H1 (cell line): Measurements from ENCODE around the gene ZBED1. TPM values are rescaled to one million over a fixed set of nuclear protein-coding genes. Genes with fewer than 3 reads are reported as not detected.
A peak's percentile ranks its signal among the peaks of the same experiment; 100 is the strongest.

Experiments
- CTCF ChIA-PET: fragments of 300-600 bp; sonication (Branson Sonifier 250); formaldehyde crosslinking; loops from one replicate; lab custom pipeline; 2021; ENCODE audit not compliant: partially characterized antibody; lab: Charles Lee
- POLR2A ChIA-PET: fragments of 300-600 bp; sonication (Branson Sonifier 250); formaldehyde crosslinking; loops from one replicate; lab custom pipeline; 2021; ENCODE audit warnings: inconsistent platforms; ENCODE audit not compliant: partially characterized antibody; lab: Charles Lee
- DNase-seq, 2 experiments: peaks; one replicate each; pipeline versions ENCODE4 v3.0.0 to v3.0.0-alpha.2; 2010 to 2022; ENCODE audit warnings: low spot score in 2 of 2, low read depth in 1 of 2, mixed read lengths in 1 of 2
- FAIRE-seq: peaks from 2 replicates; lab custom pipeline; 2011; peaks lifted over from hg19 to GRCh38; lab: Jason Lieb, UNC
- H2AFZ ChIP-seq: 2 replicates; pipeline ENCODE4 v1.8.1; 2012; ENCODE audit warnings: low read length, inconsistent platforms
- H2AK5ac ChIP-seq: 2 replicates; pipeline ENCODE4 v1.6.1; 2013; ENCODE audit warnings: low read depth, low read length
- H2BK120ac ChIP-seq: replicated peaks from 2 replicates; pipeline ENCODE3; 2013; ENCODE audit warnings: low read depth, low read length, inconsistent platforms
- H2BK12ac ChIP-seq: 2 replicates; pipeline ENCODE4 v1.6.1; 2013; ENCODE audit warnings: low read depth, low read length
- H2BK15ac ChIP-seq: 2 replicates; pipeline ENCODE4 v1.6.1; 2013; ENCODE audit warnings: low read length
- H2BK20ac ChIP-seq: 2 replicates; pipeline ENCODE4 v1.6.1; 2013; ENCODE audit warnings: low read length
- H2BK5ac ChIP-seq: 2 replicates; pipeline ENCODE4 v1.6.1; 2013; ENCODE audit warnings: low read depth, low read length
- H3K14ac ChIP-seq: 2 replicates; pipeline ENCODE4 v1.6.1; 2013; ENCODE audit warnings: inconsistent platforms; ENCODE audit not compliant: insufficient read length
- H3K18ac ChIP-seq: 2 replicates; pipeline ENCODE4 v1.6.1; 2013; ENCODE audit warnings: low read length; ENCODE audit errors: extremely low read depth
- H3K23ac ChIP-seq: 2 replicates; pipeline ENCODE4 v1.6.1; 2013; ENCODE audit warnings: inconsistent platforms; ENCODE audit not compliant: insufficient read length
- H3K23me2 ChIP-seq: 2 replicates; pipeline ENCODE4 v1.6.1; 2013; ENCODE audit warnings: low read depth, low read length
- H3K27ac ChIP-seq: 2 replicates; pipeline ENCODE4 v1.6.1; 2011; ENCODE audit warnings: low read depth, low read length, inconsistent platforms
- H3K27me3 ChIP-seq, 4 experiments: replicated peaks in 1 of 4; 1 replicate in 1 of 4; 2 replicates in 3 of 4; pipeline versions ENCODE4 v1.6.1 to v1.8.1; 2011 to 2013; ENCODE audit warnings: low read length in 3 of 4, mild to moderate bottlenecking in 3 of 4, inconsistent platforms in 2 of 4, mixed read lengths in 2 of 4, moderate library complexity in 1 of 4; ENCODE audit not compliant: control insufficient read depth in 3 of 4, insufficient read depth in 3 of 4; ENCODE audit errors: extremely low read depth in 1 of 4
- H3K36me3 ChIP-seq, 4 experiments: 2 replicates each; pipeline versions ENCODE4 v1.6.1 to v1.8.1; 2011 to 2013; ENCODE audit warnings: mild to moderate bottlenecking in 4 of 4, low read length in 3 of 4, moderate library complexity in 2 of 4, control low read depth in 1 of 4, inconsistent platforms in 1 of 4; ENCODE audit not compliant: insufficient read depth in 4 of 4, control insufficient read depth in 2 of 4
- H3K4ac ChIP-seq: replicated peaks from 2 replicates; pipeline ENCODE3; 2013; ENCODE audit warnings: low read length, low read depth, mixed read lengths, inconsistent platforms; ENCODE audit not compliant: insufficient read length
- H3K4me1 ChIP-seq, 4 experiments: replicated peaks in 1 of 4; 1 replicate in 1 of 4; 2 replicates in 3 of 4; pipeline versions ENCODE4 v1.6.1 to v1.8.1; 2011 to 2013; ENCODE audit warnings: low read length in 3 of 4, inconsistent platforms in 2 of 4, mixed read lengths in 1 of 4; ENCODE audit not compliant: insufficient read depth in 4 of 4, control insufficient read depth in 3 of 4
- H3K4me2 ChIP-seq, 2 experiments: 2 replicates each; pipeline versions ENCODE4 v1.6.1 to v1.8.1; 2011 to 2013; ENCODE audit warnings: low read depth in 2 of 2, low read length in 2 of 2, control low read depth in 1 of 2, inconsistent platforms in 1 of 2, mild to moderate bottlenecking in 1 of 2; ENCODE audit not compliant: insufficient read depth in 1 of 2
- H3K4me3 ChIP-seq, 4 experiments: fragments of 200-600, 300-600 bp in 1 of 4; sonication (generic), shearing (Covaris generic), sonication (Bioruptor Twin) in 1 of 4; 2 replicates each; pipeline versions ENCODE4 v1.5.1 to v1.8.1; 2011 to 2016; ENCODE audit warnings: low read length in 4 of 4, low read depth in 3 of 4, control low read depth in 2 of 4, inconsistent platforms in 2 of 4, mild to moderate bottlenecking in 2 of 4, mixed read lengths in 1 of 4, moderate library complexity in 1 of 4; ENCODE audit not compliant: insufficient read depth in 2 of 4; ENCODE audit errors: extremely low read depth in 1 of 4
- H3K56ac ChIP-seq: replicated peaks from 2 replicates; pipeline ENCODE3; 2013; ENCODE audit warnings: low read depth, mild to moderate bottlenecking, mixed read lengths, low read length, inconsistent platforms; ENCODE audit not compliant: insufficient read length
- H3K79me1 ChIP-seq: 2 replicates; pipeline ENCODE4 v1.6.1; 2013; ENCODE audit warnings: low read depth, low read length, control low read depth
- H3K79me2 ChIP-seq, 2 experiments: 2 replicates each; pipeline versions ENCODE4 v1.6.1 to v1.8.1; 2012 to 2013; ENCODE audit warnings: low read length in 2 of 2, mild to moderate bottlenecking in 2 of 2, inconsistent platforms in 1 of 2; ENCODE audit not compliant: insufficient read depth in 2 of 2, control insufficient read depth in 1 of 2
- H3K9ac ChIP-seq, 4 experiments: replicated peaks in 1 of 4; 1 replicate in 1 of 4; 2 replicates in 3 of 4; pipeline versions ENCODE4 v1.6.1 to v1.8.1; 2011 to 2013; ENCODE audit warnings: low read depth in 3 of 4, low read length in 3 of 4, control low read depth in 2 of 4, mild to moderate bottlenecking in 2 of 4, moderate library complexity in 2 of 4, inconsistent platforms in 1 of 4; ENCODE audit errors: extremely low read depth in 1 of 4
- H3K9me3 ChIP-seq, 2 experiments: 2 replicates each; pipeline versions ENCODE4 v1.6.1 to v1.8.1; 2012 to 2013; ENCODE audit warnings: mild to moderate bottlenecking in 2 of 2, moderate library complexity in 2 of 2, control low read depth in 1 of 2, inconsistent platforms in 1 of 2, low read depth in 1 of 2, low read length in 1 of 2, mixed read lengths in 1 of 2; ENCODE audit not compliant: insufficient read depth in 2 of 2
- H4K20me1 ChIP-seq, 2 experiments: replicated peaks in 1 of 2; 2 replicates each; pipeline versions ENCODE3 to v1.8.1; 2011 to 2013; ENCODE audit warnings: inconsistent platforms in 2 of 2, low read length in 2 of 2, mild to moderate bottlenecking in 1 of 2; ENCODE audit not compliant: insufficient read depth in 2 of 2, control insufficient read depth in 1 of 2
- H4K5ac ChIP-seq: 2 replicates; pipeline ENCODE4 v1.6.1; 2013; ENCODE audit warnings: low read length, low read depth, mixed read lengths, inconsistent platforms; ENCODE audit not compliant: insufficient read length
- H4K8ac ChIP-seq: 2 replicates; pipeline ENCODE4 v1.8.0; 2013; ENCODE audit warnings: mild to moderate bottlenecking, moderate library complexity, low read length, inconsistent platforms; ENCODE audit not compliant: insufficient read depth; ENCODE audit errors: extremely low read depth
- H4K91ac ChIP-seq: replicated peaks from 2 replicates; pipeline ENCODE3; 2013; ENCODE audit warnings: low read length, mixed read lengths, inconsistent platforms; ENCODE audit not compliant: insufficient read length
- EGR1 ChIP-seq: IDR thresholded peaks from 2 replicates; pipeline ENCODE4 v1.6.1; 2011; ENCODE audit warnings: low read depth, low read length, borderline replicate concordance
- EZH2 ChIP-seq: fragments of 200-600 bp; sonication (generic); IDR thresholded peaks from 2 replicates; pipeline ENCODE4 v1.7.1; 2012; ENCODE audit warnings: low read depth, mild to moderate bottlenecking, moderate library complexity, low read length, inconsistent platforms; ENCODE audit not compliant: severe bottlenecking
- FOSL1 ChIP-seq: IDR thresholded peaks from 2 replicates; pipeline ENCODE4 v1.6.1; 2011; ENCODE audit warnings: mild to moderate bottlenecking, low read depth, low read length, moderate library complexity; ENCODE audit not compliant: insufficient read depth
- HDAC6 ChIP-seq: IDR thresholded peaks from one replicate; pipeline ENCODE4 v1.7.1; 2012; ENCODE audit warnings: low read depth, mild to moderate bottlenecking, inconsistent platforms, low read length, moderate library complexity
- KDM4A ChIP-seq: IDR thresholded peaks from one replicate; pipeline ENCODE4 v1.7.1; 2012; ENCODE audit warnings: low read depth, mild to moderate bottlenecking, moderate library complexity, low read length, inconsistent platforms; ENCODE audit not compliant: severe bottlenecking
- RBBP5 ChIP-seq: IDR thresholded peaks from 2 replicates; pipeline ENCODE4 v1.7.1; 2012; ENCODE audit warnings: low read depth, mild to moderate bottlenecking, inconsistent platforms, low read length, moderate library complexity, borderline replicate concordance
- SIX5 ChIP-seq: IDR thresholded peaks from 2 replicates; pipeline ENCODE4 v1.6.1; 2011; ENCODE audit warnings: mild to moderate bottlenecking, low read depth, low read length
- SUZ12 ChIP-seq: fragments of 200-600 bp; sonication (generic); IDR thresholded peaks from 2 replicates; pipeline ENCODE4 v1.6.1; 2012; ENCODE audit warnings: mild to moderate bottlenecking, inconsistent platforms, low read length, moderate library complexity, mixed read lengths
- TBP ChIP-seq: IDR thresholded peaks from 2 replicates; pipeline ENCODE4 v1.6.1; 2011; ENCODE audit warnings: low read depth, low read length, improper control_type of control experiment
- whole genome bisulfite sequencing, 2 experiments: shearing (Covaris generic) in 1 of 2; methylation state at CpG; one replicate each; pipeline versions ENCODE4 v1.1.6 to v1.1.7; 2013 to 2015; ENCODE audit warnings: low lambda C conversion rate in 2 of 2, mixed read lengths in 2 of 2, inconsistent platforms in 1 of 2, low coverage in 1 of 2, missing lambda C conversion rate in 1 of 2; ENCODE audit not compliant: insufficient replicate concordance in 2 of 2, insufficient coverage in 1 of 2, insufficient read length in 1 of 2; ENCODE audit errors: extremely low coverage in 1 of 2, missing lambda C conversion rate in 1 of 2; 5-methylcytosine and 5-hydroxymethylcytosine counted together
- polyA plus RNA-seq, 7 experiments: library from polyadenylated mRNA; depleted of rRNA in 3 of 7; stranded (reverse) in 5 of 7; unstranded in 2 of 7; fragments of >200 nt in 5 of 7; fragments of 200-250 nt in 2 of 7; gene quantifications; 1 replicate in 5 of 7; 2 replicates in 1 of 7; 4 replicates in 1 of 7; pipeline versions ENCODE4 v1.2.1 to v1.2.3, GENCODE V29; 2011 to 2013; ENCODE audit warnings: missing spikeins in 2 of 7, mixed read lengths in 2 of 7
- total RNA-seq: library from RNA; stranded (reverse); fragmentation: NEBNext Ultra II Directional; extraction: Animal tissue kit (Norgen Biotek cat#: 25700); gene quantifications from 2 replicates; pipeline ENCODE4 v1.2.1, GENCODE V29; 2021
- TF ChIP-seq, protein P1 (sequence below): IDR thresholded peaks from 2 replicates; pipeline ENCODE4 v1.6.1; 2012; ENCODE audit warnings: low read length, inconsistent platforms

Gene ZBED1
- total and polyA plus RNA-seq, 2 of the 8 experiments (the other 6 are each of a cell fraction or from before 2014, with no cell fraction given): 28.5 to 45.8 TPM

DNA sequence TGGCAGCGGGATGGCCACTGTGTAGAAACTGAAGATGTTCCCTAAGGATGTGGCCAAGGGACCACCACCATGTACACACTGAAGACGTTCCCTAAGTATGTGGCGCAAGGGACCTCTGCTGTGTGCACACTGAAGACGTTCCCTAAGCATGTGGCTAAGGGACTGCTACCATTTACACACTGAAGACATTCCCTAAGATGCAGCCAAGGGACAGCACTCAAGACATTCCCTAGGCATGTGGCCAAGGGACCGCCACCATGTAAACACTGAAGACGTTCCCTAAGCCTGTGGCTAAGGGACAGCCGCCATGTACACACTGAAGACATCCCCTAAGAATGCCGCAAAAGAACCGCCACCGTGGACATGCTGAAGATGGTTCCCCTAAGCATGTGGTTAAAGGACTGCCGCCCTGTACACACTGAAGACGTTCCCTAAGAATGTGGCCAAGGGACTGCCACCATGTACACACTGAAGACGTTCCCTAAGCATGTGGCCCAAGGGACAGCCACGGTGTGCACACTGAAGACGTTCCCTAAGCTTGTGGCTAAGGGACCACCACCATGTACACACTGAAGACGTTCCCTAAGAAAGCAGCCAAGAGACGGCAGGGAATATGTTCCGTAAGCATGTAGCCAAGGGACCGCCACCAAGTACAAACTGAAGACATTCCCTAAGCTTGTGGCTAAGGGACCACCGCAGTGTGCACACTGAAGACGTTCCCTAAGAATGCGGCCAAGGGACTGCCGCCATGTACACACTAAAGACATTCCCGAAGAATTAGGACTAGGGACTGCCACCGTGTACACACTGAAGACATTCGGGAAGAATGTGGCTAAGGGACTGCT lies 43.3 kb downstream of the ZBED1 start:
- H3K4ac ChIP-seq: no peak overlapping the region
- H4K8ac ChIP-seq: no peak overlapping the region
- H3K56ac ChIP-seq: no peak overlapping the region
- peaks cover 0 to 3% of the 10 kb centered on the region in 2 experiments for H4K20me1 ChIP-seq
- H3K27me3 ChIP-seq: no peaks in the 10 kb centered on the region
- ChIA-PET CTCF (no interaction called here), POLR2A (no interaction called here)
- H2BK12ac ChIP-seq: peak overlapping the region; percentile 42; the same call in 1 of the 2 replicates
- H3K14ac ChIP-seq: no peak overlapping the region
- H2BK120ac ChIP-seq: no peak overlapping the region
- no peak overlapping the region for H3K23ac ChIP-seq
- H4K91ac ChIP-seq: peak overlapping the region; percentile 25
- H3K4me2 ChIP-seq: no peak overlapping the region; a peak in 1 of 4 replicates
- no peak overlapping the region for H3K27ac ChIP-seq
- no peak overlapping the region for H4K5ac ChIP-seq
- peaks cover 0 to 8% (median 0%) of the 10 kb centered on the region in 4 experiments; a peak in 4 of 7 replicates for H3K4me1 ChIP-seq
- peaks cover 0 to 3% (median 0%) of the 10 kb centered on the region in 4 experiments; a peak in 2 of 8 replicates for H3K36me3 ChIP-seq
- peaks cover 16% of the 10 kb centered on the region for H3K79me1 ChIP-seq
- H2BK20ac ChIP-seq: peak overlapping the region; percentile 49; the same call in 1 of the 2 replicates
- H2BK15ac ChIP-seq: peak overlapping the region; percentile 74; the same call in 1 of the 2 replicates
- H3K23me2 ChIP-seq: no peaks in the 10 kb centered on the region
- H3K79me2 ChIP-seq: peaks cover 4 to 88% of the 10 kb centered on the region in 2 experiments; a peak in 3 of 4 replicates
- no peaks in the 10 kb centered on the region for H3K9me3 ChIP-seq
- 92% methylated on average over 26 of the region's 26 CpGs; no CpG with 5 or more reads in 1 of the 2 experiments for WGBS, 2 experiments
- H3K9ac ChIP-seq: no peak overlapping the region
- H3K18ac ChIP-seq: peak overlapping the region; percentile 15; the same call in 1 of the 2 replicates
- H2AK5ac ChIP-seq: peak overlapping the region; percentile 93; the same call in 1 of the 2 replicates
- H3K4me3 ChIP-seq: no peak overlapping the region
- DNase-seq (no peak), FAIRE-seq (peak; percentile 42)
- no peak overlapping the region for H2AFZ ChIP-seq
- peak overlapping the region; percentile 22 for H2BK5ac ChIP-seq
- TF ChIP-seq, protein P1, sequence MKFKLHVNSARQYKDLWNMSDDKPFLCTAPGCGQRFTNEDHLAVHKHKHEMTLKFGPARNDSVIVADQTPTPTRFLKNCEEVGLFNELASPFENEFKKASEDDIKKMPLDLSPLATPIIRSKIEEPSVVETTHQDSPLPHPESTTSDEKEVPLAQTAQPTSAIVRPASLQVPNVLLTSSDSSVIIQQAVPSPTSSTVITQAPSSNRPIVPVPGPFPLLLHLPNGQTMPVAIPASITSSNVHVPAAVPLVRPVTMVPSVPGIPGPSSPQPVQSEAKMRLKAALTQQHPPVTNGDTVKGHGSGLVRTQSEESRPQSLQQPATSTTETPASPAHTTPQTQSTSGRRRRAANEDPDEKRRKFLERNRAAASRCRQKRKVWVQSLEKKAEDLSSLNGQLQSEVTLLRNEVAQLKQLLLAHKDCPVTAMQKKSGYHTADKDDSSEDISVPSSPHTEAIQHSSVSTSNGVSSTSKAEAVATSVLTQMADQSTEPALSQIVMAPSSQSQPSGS: no peak
- TF ChIP-seq FOSL1 (no peak), SIX5 (no peak), TBP (no peak), RBBP5 (no peak), KDM4A (no peak), HDAC6 (no peak), SUZ12 (no peak), EZH2 (peak; percentile 40), EGR1 (peak; percentile 44)
